Gastroesophageal sphincter (tissue), 3 donors: ENCODE data around the gene UMODL1.

ENCODE experiments used
- EP300 ChIP-seq: sonication (generic); formaldehyde crosslinking; IDR thresholded peaks from one replicate; pipeline ENCODE4 v1.6.1; 2017; ENCODE audit warnings: antibody characterized with exemption, mild to moderate bottlenecking
- TF ChIP-seq, protein P1 (sequence below), 4 experiments: fragments of 200-600 bp in 2 of 4; fragments of 450-650 bp in 2 of 4; sonication (generic) in 1 of 4; IDR thresholded peaks; one replicate each; pipeline ENCODE4 v1.5.1; 2017 to 2019; ENCODE audit warnings: antibody characterized with exemption in 4 of 4, mild to moderate bottlenecking in 2 of 4, moderate library complexity in 2 of 4

DNA sequence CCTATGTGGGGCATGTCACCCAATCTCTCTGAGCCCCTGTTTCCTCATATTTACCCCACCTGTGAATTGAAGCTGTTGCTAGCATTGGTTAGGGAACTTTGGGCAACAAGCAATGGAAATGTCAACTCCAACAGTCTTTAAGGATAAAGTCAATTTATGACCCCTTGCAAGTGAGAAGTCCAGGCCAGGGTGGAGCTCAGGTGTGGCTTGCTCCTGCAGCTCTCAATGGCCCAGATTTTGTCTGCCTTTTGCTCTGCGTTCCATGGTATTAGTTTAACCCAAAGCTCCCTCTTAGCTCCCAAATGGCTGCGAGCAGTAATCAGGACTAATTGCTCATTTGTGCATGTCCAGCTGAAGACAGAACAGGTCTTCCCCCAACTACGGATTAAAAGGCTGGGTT is 77.5 kb downstream of the UMODL1 start:
- TF ChIP-seq, protein P1, sequence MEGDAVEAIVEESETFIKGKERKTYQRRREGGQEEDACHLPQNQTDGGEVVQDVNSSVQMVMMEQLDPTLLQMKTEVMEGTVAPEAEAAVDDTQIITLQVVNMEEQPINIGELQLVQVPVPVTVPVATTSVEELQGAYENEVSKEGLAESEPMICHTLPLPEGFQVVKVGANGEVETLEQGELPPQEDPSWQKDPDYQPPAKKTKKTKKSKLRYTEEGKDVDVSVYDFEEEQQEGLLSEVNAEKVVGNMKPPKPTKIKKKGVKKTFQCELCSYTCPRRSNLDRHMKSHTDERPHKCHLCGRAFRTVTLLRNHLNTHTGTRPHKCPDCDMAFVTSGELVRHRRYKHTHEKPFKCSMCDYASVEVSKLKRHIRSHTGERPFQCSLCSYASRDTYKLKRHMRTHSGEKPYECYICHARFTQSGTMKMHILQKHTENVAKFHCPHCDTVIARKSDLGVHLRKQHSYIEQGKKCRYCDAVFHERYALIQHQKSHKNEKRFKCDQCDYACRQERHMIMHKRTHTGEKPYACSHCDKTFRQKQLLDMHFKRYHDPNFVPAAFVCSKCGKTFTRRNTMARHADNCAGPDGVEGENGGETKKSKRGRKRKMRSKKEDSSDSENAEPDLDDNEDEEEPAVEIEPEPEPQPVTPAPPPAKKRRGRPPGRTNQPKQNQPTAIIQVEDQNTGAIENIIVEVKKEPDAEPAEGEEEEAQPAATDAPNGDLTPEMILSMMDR (IDR thresholded peaks at IDR 0.05): no peak
- TF ChIP-seq EP300: no peak
